T follicular helper cell (primary cell): ENCODE data around the gene OR4F15.

Experiments used
- DNase-seq: peaks from one replicate; pipeline ENCODE4 v3.0.0-alpha.2; 2020; ENCODE audit warnings: low read depth

OR4F15 gene

GRCh38 chr15:101803676-101804075, 8.3 kb upstream of the OR4F15 start:
- DNase-seq, result no peak

GRCh38 chr15:101804375-101804774, 7.6 kb upstream of the OR4F15 start:
- DNase-seq, result no peak

GRCh38 chr15:101804941-101805340, 7.1 kb upstream of the OR4F15 start:
- no peak for DNase-seq

GRCh38 chr15:101805605-101806345, 6.2 kb upstream of the OR4F15 start:
- DNase-seq, result no peak

- DNase-seq, result no peak
These were observed 4.6 kb upstream of the OR4F15 start for GRCh38 chr15:101807345-101807945.

- no peak for DNase-seq
These were observed 3.8 kb upstream of the OR4F15 start for GRCh38 chr15:101808201-101808600.

- DNase-seq, result no peak
These were observed 1.5 kb upstream of the OR4F15 start for GRCh38 chr15:101810456-101810855.

GRCh38 chr15:101810876-101811275, 1.1 kb upstream of the OR4F15 start:
- no peak for DNase-seq

- no peak for DNase-seq
These were observed 2.0 kb downstream of the OR4F15 start for GRCh38 chr15:101813803-101814534.

GRCh38 chr15:101820781-101821180, 8.8 kb downstream of the OR4F15 start:
- DNase-seq, result no peak

- no peak for DNase-seq
These were observed 15.3 kb downstream of the OR4F15 start for GRCh38 chr15:101827257-101827656.

- no peak for DNase-seq
These were observed 16.8 kb downstream of the OR4F15 start for GRCh38 chr15:101828774-101829173.

- no peak for DNase-seq
These were observed 29.7 kb downstream of the OR4F15 start for GRCh38 chr15:101841656-101842055.

GRCh38 chr15:101844916-101845315, 32.9 kb downstream of the OR4F15 start:
- DNase-seq, result no peak

- DNase-seq, result no peak
These were observed 40.4 kb downstream of the OR4F15 start for GRCh38 chr15:101852356-101852755.
